Activated gamma-delta T cell (primary cell): ENCODE data around the gene CDHR2.
A peak's percentile ranks its signal among the peaks of the same experiment; 100 is the strongest.
"Not testable (repeated sequence)": the region's sequence is repeated elsewhere in the genome, so short reads cannot be mapped to it uniquely, and the experiment has no call there.

Source experiments
- DNase-seq: peaks from one replicate; lab custom pipeline; 2025; lab: John Stamatoyannopoulos, UW

The CDHR2 gene

DNA sequence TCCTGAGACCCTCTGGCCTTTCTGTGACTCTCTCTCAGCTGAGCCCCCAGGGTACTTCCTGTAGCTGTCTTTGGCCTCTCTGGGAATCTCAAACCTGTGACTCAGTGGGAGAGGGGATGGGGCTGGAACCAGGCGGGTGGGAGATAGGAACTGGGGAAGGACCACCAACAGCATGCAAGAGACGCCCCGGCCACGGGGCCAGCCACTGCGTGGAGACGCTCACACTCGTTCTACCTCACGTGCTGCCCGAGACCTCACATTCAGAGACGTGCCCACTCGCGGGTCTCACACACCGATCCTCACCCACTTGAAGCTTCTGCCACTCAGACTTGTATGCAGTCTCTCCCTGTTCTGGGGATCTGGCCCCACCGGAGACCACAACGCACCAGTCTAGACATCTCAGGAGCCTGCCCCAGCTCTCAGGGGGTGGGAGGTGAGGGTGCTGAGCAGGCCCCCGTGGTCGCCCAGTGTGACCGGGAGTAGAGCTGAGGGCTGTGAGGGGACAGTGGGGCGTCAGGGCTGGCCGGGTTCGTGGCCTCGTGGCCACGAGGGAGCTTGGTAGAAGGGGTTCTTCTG is 47.0 kb downstream of the CDHR2 start:
- no peak for DNase-seq

DNA sequence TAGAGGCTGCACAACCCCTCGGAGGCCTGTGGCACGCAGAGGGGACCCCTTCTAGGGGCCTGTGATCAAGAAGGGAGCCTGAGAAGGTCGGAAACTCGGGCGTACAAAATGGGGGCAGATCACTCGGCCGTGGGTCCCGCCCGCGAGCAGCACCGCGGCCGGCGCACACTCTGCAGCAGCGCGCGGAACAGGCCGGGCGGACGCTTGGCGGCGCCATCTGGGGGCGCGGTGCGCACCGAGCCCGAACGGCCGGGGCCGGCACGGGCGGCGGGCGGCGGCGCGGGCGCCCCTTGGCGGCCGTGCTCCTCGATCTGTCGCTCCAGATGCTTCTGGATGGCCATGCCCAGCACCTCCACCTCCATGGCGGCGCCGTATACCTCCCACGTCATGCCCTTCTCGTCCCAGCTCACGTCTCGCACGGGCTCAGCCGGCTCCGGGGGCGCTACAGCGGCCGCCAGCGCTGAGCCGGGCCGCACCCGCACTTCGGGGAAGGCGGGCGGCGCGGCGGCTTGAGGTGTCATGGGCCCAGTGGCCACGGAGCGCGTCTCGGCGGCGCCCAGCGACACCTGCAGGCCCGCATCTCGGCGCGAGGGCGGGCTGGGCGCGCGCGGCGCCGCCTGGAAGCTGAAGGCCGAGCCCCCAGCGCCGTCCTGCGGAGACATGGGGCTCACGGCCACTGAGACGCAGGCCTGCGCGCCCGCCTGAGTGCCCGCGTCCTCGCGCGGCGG is 47.7 kb downstream of the CDHR2 start:
- DNase-seq: peak; percentile 52

DNA sequence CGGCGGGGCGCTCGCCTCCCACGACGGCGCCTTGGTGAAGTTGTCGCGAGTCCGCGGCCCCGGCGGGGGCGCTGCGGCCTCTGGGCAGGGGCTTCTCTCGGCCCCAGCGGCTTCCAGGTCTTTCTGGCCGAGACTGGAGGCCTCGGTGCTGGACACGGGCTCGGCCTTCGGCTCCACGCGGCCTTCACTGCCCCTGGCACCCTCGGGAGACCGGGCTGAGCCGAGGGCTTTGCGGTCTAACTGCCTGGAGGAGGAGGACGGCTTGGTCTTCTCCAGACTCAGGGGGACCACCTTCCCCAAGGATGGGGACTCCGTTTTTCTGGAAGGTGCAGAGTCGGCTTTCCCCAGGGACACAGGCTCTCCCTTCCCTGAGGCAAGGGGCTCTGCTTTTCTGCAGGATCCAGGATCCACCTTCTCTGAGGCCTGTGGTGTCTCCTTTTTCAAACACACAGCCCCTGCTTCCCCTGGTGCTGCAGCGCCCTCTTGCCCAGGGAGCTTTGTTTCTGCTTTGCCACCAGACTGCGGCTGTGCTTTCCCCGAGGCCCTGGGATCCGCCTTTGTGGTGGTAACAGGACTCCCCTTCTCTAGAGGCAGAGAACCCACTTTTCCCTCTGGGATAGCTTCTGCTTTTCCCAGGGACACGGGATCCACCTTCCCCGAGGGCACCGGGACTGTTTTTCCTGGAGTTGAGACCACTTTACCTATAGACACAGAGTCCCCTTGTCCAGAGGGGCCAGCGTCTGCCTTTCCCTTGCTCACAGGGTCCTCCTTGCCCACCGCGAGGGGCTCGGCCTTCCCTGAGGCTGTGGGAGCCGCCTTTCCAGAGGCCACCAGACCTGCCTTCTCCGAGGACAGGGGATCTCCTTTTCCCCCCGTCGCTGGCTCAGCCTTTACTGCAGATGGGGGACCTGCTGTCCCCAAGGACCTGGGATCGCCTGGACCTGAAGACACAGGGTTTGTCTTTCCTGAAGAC is 48.6 kb downstream of the CDHR2 start:
- no peak for DNase-seq

DNA sequence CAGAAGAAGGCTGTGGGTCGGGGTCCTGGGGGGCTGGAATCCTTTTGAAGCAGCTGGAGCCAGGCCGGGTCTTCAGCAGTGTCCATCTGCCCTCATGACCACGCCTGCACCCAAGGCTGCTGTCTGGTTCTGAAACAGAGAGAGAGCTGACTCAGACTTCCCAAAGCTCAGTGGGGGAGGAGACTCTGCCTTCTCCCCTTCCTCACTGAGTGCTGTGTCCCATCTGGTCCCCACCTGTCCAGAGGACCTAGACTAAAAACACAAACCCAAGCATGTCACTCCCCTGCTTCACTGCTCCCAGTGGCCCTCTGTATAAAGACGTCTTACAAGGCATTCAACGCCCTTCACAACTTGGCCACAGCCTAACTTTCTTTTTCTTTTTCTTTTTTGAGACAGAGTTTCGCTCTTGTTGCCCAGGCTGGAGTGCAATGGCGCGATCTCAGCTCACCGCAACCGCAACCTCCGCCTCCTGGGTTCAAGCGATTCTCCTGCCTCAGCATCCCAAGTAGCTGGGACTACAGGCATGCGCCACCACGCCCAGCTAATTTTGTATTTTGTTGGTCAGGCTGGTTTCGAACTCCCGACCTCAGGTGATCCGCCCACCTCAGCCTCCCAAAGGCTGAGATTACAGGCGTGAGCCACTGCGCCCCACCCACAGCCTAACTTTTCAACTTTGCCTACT is 50.7 kb downstream of the CDHR2 start:
- not testable (repeated sequence) for DNase-seq

DNA sequence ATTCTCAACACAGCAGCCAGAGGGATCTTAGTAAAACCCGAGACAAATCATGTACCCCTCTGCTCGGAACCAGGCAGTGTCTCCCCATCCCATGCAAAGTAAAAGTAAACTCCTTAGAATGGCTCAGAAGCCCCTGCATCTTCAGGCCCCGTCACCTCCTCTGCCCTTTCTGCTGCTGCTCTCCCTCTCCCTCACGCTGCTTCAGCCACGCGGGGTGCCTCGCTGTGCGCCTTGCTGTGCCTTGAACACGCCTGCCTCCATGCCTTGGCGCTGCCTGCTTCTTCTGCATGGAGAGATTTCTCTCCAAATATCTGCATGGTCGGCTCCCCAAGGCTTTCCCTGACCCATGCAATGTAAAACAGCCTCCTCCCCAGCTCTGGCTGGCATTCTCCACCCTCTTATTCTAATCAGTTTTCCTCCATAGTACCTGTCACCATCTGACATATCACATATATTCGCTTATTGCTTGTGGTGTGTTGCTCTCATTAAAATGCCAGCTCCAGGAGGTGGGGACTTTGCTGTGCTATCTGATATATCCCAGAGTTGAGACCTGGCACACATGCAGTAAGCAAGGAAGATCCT is 52.9 kb downstream of the CDHR2 start:
- DNase-seq: no peak

DNA sequence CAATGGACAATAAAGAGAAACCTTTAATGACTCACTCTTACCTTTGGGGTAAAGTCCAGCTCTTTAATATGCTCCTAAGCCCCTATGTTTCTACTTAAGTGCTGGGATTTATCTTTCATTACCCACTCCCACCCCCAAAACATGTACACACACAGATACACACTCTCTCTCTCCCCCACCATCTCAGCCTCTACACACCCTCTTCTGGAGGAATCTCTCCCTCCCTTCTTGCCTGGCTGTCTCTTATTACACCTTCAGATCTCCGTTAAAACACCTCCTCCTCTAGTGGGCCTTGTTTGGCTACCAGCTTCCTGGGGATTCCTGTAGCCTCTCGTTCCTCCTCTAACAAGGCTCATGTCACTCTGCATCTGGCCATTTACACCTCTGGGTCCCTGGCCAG is 53.9 kb downstream of the CDHR2 start:
- no peak for DNase-seq

DNA sequence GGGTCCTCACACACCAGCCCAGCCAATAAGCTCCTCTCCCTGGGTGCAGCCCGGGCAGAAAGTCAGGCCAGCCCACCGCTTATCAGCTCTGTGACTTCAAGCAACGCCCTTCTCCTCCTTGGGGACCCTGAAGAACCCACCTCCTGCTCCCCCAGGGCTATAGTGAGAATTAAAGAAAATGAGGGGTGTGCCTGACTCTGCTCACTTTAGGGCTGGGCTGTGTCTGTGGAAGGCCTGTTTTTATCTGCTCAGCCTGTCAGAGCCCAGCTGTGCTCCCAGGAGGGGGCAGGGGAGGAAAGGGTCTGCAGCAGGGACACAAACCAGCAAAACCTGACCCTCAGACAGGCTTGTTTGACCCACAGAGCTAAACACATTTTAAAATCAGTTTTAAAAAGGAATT is 56.9 kb downstream of the CDHR2 start:
- DNase-seq: no peak

DNA sequence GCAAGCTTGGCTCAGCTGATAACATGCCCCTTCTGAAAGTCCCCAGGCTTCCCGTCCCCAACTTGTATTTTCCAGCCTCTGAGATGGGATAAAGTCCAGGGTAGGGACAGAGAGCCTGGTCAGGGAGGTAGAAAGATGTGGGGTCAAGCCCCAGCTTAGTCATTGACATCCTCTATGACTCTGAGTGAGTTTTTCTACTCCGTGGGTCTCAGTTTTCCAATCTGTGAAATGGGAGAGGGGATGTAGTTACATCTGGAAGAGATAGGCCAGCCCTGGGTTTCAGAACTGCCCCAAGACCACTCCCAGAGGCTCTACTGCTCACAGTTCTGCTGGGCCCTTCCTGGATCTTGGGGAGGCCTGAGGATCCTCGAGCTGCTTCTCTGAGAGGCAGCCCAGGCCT is 57.7 kb downstream of the CDHR2 start:
- DNase-seq: no peak

DNA sequence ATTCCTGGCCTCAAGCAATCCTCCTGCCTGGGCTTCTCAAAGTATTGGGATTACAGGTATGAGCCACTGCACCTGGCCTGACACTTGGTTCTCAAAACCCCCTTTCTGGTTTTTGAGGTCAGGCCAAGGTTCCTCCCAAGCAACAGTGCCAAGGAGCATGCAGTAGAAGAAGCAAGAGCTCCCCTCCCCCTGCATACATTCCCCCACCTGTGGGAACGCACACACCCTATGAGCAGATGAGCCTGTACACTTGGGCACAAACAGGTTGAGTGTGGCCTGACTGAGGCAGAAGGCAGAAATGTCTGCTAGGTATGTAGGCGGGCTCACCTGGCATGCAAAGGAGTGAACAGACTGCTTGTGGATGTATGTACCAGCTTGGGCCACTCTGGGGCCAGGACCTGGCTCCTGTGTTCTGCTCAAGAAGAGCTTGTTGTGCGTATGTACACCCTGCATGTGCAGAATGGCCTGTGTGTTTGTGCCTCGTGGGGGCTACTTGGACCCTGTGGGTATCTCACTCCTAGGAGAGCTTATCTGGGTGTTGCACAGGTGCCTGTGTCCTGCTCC is 59.1 kb downstream of the CDHR2 start:
- DNase-seq: no peak

DNA sequence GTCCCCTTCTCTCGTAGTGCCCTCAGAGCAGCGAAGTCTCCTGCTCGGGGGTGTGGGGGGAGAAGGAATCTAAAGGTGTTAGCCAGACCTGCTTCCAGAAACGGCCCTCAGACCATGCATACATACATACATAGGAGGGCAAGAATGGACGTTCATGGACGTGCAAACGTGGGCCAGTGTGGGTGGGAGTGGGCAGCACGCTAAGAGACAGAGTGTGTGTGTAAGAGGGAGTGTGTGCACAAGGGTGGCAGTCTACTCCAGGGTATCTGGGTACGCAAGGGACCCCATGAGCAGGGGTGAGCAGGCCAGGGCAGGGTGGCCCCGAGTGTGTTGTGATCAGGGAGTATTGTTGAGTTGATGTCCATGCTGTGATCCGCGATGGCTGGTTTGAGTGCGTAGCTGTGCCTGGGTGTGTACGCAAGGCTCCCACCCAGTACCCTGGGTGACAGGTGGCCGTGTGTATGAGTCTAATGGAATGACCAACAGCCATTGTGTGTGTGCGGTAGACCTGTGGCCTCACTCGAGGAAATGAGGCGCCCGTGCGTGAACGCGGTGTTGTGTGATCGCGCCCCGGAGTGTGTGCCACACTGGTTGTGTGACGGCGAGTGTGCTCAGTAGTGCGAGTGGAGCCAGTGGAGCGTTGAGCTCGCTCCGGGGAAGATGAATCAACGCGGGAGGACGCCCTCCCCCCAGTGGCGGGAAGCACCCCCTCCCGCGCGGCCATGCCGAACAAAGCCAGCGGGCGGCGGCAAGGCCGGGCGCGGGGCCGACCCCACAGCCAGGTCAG is 60.0 kb downstream of the CDHR2 start:
- DNase-seq: no peak

DNA sequence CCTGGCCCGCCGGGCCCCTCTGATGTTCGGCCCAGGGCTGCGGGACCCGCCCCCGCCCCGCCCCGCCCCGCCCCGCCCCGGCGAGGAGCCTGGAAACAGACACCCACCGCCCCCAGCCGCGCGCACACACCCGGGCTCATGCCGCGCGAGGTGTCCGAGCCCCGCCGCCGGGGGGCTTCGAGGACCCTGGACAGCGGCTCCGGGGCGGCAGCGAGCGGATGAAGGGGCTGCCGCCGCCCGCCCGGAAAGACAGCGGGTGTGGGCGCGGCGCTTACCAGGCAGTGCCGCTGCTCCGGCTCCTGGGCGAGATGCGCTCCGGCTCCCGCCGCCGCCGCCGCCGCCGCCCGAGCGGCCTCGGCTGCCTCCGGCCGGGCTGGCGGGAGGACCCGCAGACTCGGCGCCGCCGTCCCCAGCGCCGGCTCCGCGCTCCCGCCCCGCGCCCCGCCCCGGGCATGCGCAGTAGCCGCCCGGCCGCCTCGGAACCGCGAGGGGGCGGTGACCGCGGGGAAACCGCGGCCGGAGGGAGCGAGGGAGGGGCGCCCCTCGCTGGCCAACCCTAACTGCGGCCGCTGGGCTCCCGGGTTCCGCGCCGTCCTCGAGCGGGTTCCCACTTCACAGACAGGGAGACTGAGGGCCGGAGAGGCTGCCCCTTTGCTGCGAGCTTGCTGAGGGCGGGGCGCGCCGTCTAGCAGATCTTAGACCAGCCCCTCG is 60.7 kb downstream of the CDHR2 start, which contains the start of gene GPRIN1:
Gene GPRIN1, minus strand, starts transcription at position 433 of the 711 bp plus-strand sequence. CDS start 10,322 bp downstream, outside the sequence.
- DNase-seq: peak; percentile 38

DNA sequence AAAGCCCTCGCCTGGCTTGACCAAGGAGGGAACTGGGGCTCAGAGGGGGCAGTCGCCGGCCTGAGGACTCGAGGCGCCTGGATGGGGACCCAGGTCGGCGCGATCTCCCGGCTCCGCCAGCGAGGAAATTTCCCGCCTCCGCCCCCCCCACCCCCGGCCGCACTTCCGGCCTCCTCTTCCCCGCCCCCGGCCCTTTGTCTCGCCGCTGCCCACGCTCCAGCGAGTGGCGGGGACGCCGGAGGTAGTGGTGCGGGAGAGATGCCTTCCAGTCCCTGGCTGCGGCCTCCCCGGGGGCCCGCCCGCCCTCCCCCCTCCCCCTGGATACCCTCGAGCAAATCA is 61.3 kb downstream of the CDHR2 start:
- DNase-seq: no peak

DNA sequence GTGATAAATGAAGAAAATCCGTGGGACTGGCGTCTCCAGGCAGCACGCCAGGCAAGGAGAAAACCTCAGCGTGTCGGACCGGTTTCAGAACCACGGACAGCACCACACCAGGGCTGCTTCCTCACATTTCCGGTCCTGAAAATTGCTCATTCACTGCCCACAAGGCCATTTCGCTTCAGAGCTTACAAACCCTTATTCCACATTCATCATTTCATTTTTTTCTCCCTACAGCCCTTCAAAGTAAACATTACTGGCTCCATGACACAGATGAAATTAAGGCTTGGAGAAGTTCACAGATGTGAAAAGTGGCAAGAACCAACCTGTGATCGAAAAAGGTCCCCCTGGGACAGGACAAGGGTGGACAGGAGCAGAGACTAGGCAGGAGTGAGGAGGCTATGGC is 62.3 kb downstream of the CDHR2 start:
- DNase-seq: no peak

DNA sequence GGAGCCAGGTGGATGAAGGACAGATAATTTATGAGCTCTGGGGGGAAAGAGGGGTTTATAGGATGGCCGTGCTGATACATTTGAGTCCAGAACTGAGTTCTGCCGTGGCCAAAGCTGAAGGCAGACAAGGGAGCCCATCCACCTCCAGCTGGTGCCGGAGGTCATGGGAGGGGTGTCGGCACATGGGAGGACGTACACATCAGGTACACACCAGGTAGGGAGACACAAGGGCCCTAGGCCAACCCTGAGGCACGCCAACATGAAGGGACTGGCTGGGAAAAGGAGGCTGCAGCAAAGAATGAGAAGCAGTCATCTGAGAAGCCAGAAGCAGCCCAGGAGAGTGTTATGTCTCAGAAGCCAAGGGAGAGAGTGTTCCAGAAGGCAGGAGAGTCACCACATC is 62.9 kb downstream of the CDHR2 start:
- no peak for DNase-seq

DNA sequence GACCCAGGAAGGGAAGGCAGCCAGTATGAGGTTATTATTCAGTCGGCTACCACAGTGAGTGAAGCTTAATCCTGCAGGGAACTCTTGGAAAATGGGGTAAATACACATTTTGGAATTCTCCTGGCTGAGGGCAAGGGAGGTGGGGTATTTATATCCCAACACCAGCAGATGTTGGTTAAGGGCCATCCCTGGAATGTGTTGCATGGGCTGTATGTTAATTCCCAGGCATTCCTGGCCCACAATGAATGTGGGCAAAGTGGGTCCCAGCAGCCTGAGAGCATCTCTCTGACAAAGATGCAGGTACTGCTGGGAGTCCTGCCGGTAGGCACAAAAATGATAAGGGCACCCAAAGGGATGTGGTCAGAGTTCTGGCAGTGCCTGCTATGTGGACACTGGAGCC is 63.7 kb downstream of the CDHR2 start:
- DNase-seq: no peak

DNA sequence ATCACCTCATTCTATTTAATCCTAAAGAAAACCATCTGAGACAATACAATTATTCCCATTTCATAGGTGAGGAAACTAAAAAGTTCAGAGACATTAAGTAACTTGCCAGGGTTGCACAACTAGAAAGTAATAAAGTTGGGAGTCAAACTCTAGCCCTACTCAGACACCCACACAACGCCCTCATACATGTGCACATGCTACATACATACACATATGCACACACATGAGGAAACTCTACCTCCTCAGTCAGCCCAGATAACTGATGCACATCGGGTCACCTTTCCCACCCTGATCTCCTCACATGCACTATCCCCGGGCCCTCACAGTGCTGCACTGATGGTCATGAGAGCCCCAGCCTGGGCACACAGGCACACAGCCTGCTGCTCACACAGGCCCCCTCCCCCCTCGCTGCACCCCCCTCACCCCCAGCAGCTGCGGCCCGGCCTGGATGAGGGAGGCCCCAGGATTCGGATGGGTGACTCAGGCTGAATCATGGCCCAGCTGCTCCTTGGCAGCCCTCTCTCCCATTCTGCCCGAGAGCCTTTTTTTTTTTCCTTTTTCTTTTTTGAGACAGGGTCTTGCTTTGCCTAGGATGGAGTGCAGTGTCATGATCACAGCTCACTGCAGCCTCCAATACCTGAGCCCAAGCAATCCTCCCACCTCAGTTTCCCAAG is 65.8 kb downstream of the CDHR2 start:
- no peak for DNase-seq

DNA sequence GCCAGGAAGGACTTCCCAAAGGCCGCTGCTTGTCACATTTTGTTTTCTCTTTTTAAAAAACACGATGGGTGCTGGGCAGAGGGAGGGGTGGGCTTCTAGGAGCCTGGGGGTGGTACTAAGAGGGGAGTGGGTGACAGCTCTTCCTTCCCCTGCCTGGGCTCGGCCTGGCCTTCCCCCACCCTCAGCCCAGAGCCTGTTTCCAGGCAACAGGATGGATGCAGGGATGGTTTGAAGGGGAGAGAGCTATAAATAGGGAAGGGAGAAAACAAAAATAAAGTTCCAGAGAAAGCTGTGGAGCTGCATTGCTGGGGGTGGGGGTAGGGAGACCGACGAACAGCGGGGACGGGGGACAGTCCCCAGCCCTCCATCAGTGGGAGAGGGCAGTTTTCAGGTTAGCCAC is 67.4 kb downstream of the CDHR2 start:
- DNase-seq: no peak

DNA sequence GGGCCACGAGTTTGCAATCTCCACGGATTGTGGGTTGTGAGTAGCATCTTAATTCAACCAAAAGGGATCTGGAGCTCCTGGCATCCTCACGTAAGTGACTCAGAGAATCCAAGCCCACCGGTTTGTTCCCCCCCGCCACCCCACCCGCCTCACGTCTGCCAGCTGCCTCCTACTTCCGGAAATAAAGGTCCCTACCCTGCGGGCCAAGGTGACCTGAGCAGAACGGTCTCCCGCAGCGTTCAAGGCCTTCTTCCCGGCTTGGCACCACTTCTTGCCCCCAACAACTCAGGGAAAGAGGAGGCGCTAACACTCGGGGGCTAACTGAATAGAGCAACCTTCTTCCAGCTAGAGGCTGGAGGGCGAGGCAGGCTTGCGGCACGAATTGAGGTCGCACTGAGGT is 69.6 kb downstream of the CDHR2 start:
- DNase-seq: no peak

DNA sequence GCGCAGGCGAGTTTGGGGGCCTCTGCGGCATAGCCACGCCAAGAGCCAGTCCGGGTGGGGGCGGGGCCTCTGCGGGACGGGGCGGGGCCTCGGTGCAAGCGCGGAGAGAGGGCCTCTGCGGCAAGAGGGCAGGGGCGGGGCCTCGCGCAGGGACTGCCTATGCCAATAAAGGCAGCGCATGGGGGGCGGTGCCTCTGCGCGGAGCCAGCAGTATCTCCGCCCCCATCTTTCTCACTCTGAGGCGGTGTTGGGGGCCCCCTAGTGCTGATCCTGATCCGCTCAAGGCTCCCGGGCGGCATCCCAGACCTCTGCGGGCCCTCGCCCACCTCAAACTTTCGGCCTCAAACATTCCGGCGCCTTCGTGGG is 70.0 kb downstream of the CDHR2 start:
- peak; percentile 63 for DNase-seq
